SHP77 treated with DMSO at 0.1 percent for 48 hours (cell line): ENCODE measurements around the gene ATP13A1.

Source experiments
- DNase-seq: peaks from one replicate; lab custom pipeline; 2025; lab: John Stamatoyannopoulos, UW

The ATP13A1 gene

GRCh38 chr19:19643158-19644053 is 20.1 kb downstream of the ATP13A1 start, which contains the start of gene GMIP:
Gene GMIP, minus strand, starts transcription at chr19:19643657. Its CDS starts 128 bp downstream, at chr19:19643529.
- no peak for DNase-seq

- no peak for DNase-seq
These were observed 20.8 kb downstream of the ATP13A1 start for GRCh38 chr19:19642506-19643157.

DNA sequence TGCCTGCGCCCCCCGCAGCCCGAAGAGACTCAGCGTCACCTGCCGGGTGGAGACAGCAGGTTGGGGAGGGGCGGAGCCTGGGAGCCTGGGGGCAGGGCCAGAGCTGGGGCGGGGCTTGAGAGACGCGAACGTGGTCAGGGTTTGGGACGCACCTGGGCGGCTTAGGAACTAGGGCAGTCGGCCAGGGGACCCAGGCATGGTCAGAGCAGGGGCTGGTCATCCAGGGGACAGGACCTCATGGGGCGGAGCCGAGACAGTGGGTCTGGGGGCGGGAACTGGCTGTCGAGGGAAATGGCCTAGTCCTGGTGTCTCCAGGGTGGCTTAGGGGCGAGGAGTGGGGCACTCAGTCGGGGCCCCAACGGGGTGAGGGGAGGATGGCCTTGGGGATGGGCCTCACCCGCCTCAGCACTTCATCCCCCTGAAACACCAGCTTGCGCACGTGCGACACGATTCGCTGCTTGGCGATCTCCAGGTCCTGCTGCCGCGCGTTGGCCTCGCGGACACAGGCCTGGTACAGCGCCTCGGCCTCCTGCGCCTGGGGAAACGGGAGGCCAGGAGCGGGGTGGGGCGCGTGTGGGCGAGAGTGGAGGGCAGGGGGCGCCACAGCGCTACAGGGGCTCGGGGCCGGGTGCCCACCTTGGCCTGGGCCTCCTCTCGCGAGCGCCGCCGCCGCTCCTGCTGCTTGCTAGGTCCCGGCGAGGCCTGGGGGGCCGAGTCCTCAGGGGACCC is 25.8 kb downstream of the ATP13A1 start:
- DNase-seq = no peak

DNA sequence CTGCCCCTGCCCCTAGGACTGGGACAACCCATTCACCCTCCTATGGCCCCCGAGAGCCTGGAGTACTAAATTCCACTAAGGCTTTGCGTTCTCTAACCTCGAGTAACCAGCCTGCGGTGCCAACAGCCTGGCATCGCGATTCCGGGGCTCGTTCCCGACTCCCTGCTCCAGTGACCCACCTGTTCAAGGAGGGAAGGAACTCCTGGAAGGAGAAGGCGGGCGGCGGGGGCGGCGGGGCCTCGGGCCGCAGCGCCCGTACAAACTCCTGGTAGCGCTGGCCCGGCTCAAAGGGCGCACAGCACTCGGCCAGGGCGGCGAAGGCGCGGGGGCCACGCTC is 26.3 kb downstream of the ATP13A1 start:
- DNase-seq = no peak

DNA sequence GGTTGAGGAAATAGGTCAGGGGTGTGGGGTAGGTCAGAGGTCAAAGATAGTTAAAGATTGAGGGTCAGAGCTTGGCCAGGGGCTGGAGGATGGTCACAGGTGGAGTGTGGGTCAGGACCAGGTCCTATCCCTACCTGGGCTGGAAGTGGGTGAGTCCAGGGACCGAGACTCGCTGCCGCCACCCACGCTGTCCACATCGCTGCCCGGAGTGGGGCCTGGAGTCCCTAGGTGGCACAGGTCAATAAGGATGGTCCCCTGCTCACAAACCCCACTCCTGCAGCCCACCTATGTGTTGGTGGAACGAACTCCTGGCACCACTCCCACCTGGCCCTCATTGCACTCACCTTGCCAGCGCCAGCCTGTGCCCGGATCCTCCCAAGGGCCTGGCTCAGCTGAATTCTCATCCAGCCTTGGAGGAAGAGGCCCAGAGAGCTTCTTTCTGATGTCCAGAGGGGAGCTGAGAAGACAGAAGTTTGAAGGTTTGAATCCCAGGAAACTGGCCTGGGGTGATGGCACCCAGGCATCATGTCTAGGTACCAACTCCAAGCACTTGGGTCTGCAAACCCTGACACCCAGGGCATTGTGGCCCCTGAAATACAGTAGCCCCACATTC is 26.8 kb downstream of the ATP13A1 start:
- no peak for DNase-seq

GRCh38 chr19:19635313-19635702 is 28.2 kb downstream of the ATP13A1 start:
- no peak for DNase-seq

GRCh38 chr19:19634516-19635312 is 28.8 kb downstream of the ATP13A1 start:
- DNase-seq = no peak

GRCh38 chr19:19633711-19634515 is 29.6 kb downstream of the ATP13A1 start:
- DNase-seq = no peak

- no peak for DNase-seq
These were observed 30.8 kb downstream of the ATP13A1 start for GRCh38 chr19:19632661-19633060.

- no peak for DNase-seq
These were observed 32.1 kb downstream of the ATP13A1 start for GRCh38 chr19:19631346-19631745.

- no peak for DNase-seq
These were observed 33.0 kb downstream of the ATP13A1 start for GRCh38 chr19:19630426-19630825.

GRCh38 chr19:19630062-19630414 is 33.4 kb downstream of the ATP13A1 start:
- no peak for DNase-seq

- DNase-seq = no peak
These were observed 34.9 kb downstream of the ATP13A1 start for GRCh38 chr19:19628501-19629134.

GRCh38 chr19:19627621-19628500 is 35.6 kb downstream of the ATP13A1 start, which contains the start of gene LPAR2:
Gene LPAR2, minus strand, starts transcription at chr19:19628220. Its CDS starts 945 bp downstream, at chr19:19627275.
- DNase-seq = no peak

DNA sequence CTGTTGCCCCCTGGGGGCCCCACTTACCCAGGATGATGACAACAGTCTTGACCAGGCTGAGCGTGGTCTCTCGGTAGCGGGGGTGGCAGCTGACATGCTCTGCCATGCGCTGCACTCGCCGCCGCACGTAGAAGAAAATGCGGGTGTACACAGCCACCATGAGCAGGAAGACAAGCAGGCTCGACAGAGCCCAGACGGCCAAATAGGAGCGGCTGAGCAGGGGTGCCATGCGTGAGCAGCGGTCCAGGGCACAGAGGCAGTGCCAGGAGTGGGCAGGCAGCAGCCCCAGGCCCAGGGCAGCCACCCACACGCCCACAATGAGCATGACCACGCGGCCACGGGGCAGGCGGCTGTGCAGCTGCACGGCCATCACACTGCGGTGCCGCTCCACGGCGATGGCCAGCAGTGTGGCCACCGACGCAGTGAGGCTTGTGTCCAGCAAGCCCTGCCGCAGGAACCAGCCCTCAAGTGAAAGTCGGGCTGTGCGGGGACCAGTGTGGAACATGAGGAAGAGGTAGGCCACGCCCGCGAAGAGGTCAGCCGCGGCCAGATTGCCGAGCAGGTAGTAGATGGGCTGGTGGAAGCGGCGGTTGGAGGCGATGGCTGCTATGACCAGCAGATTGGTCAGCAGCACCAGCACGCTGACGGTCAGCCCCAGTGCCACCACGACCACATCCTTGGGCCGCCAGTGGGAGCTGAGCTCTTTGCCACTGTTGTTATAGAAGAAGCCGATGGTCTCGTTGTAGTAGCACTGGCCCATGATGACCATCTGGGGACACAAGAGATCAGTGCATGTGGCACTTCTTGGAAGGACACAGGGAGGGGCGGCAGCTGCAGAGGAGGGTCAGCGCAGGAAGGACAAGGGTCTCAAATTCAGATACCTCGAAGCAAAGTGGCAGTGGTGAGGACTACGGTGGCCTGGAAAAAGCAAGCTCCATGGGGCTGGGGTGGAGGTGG is 36.7 kb downstream of the ATP13A1 start:
- no peak for DNase-seq

DNA sequence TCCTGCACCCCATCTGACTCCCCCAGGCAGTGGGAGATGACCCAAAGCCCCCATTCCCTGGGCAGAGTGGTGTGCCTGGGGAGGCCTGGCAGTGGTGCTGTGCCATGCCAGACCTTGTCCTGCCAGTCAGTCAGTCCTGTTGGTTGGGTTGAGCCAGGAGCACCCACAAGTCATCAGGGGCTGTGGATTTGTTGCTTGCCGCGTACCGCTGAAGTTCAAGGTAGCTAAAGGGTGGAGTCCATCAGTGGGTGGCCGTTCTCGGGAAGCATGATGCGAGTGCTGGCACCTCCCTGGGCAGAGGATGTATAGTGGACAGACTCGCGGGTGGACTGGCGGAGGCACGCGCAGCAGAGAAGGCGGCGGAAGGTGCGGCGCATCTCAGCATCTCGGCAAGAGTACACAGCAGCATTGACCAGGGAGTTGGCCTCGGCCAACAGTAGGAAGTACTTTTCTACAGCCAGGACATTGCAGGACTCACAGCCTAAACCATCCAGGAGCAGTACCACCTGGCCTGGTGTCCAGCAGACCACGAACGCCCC is 39.4 kb downstream of the ATP13A1 start:
- no peak for DNase-seq

GRCh38 chr19:19623383-19623782 is 40.1 kb downstream of the ATP13A1 start:
- DNase-seq = no peak

DNA sequence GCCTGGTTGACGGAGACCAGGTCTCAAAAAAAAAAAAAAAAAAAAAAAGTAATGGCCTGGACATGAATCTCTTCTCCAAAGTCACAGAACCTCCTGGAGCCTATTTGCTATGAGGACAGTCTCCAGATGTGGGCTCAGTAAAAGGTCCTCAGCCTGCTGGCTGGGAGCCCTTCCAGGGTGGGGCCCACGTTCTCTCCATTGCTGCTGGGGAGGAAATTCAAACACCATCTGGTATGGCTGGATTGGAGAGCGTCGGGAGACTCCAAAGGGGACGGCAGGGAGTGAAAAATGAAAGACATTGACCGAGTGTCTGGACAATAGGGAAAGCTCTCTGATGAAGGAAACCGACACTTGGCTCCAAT is 43.6 kb downstream of the ATP13A1 start:
- DNase-seq = no peak
